NCI-H748 (cell line): ENCODE data around the gene TAF6L.
"Not testable (repeated sequence)": the region's sequence is repeated elsewhere in the genome, so short reads cannot be mapped to it uniquely, and the experiment has no call there.

Experiments
- DNase-seq: peaks from one replicate; lab custom pipeline; 2025; ENCODE audit not compliant: unreplicated experiment; lab: John Stamatoyannopoulos, UW

TAF6L gene, protein sequence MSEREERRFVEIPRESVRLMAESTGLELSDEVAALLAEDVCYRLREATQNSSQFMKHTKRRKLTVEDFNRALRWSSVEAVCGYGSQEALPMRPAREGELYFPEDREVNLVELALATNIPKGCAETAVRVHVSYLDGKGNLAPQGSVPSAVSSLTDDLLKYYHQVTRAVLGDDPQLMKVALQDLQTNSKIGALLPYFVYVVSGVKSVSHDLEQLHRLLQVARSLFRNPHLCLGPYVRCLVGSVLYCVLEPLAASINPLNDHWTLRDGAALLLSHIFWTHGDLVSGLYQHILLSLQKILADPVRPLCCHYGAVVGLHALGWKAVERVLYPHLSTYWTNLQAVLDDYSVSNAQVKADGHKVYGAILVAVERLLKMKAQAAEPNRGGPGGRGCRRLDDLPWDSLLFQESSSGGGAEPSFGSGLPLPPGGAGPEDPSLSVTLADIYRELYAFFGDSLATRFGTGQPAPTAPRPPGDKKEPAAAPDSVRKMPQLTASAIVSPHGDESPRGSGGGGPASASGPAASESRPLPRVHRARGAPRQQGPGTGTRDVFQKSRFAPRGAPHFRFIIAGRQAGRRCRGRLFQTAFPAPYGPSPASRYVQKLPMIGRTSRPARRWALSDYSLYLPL

GRCh38 chr11:62771144-62772021 lies at the start of gene TAF6L:
Gene TAF6L, plus strand, starts transcription at chr11:62771396. Its CDS starts 4,388 bp downstream, at chr11:62775784.
- peak; percentile 98 for DNase-seq

GRCh38 chr11:62721994-62722393 lies 49.2 kb upstream of the TAF6L start:
- DNase-seq: no peak

DNA sequence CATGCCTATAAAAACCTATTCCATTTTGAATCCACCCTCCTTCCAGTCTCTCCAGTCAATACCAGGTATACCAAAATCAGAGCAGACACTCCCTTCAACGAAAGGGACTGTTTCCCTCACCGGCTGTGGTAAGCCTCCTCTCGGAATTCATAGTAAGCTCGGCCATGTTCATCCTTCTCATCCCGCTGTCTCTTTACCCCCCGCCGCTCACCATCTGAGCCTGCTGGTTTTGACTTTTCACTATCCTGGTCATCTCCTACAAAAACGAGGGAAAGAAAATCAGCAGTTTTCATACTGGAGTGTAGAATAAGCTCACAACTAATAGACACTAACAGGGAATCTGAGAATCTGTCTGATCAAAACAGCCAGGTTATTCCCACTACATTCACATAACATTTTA lies 47.0 kb upstream of the TAF6L start:
- no peak for DNase-seq

GRCh38 chr11:62725646-62726045 lies 45.5 kb upstream of the TAF6L start:
- no peak for DNase-seq

DNA sequence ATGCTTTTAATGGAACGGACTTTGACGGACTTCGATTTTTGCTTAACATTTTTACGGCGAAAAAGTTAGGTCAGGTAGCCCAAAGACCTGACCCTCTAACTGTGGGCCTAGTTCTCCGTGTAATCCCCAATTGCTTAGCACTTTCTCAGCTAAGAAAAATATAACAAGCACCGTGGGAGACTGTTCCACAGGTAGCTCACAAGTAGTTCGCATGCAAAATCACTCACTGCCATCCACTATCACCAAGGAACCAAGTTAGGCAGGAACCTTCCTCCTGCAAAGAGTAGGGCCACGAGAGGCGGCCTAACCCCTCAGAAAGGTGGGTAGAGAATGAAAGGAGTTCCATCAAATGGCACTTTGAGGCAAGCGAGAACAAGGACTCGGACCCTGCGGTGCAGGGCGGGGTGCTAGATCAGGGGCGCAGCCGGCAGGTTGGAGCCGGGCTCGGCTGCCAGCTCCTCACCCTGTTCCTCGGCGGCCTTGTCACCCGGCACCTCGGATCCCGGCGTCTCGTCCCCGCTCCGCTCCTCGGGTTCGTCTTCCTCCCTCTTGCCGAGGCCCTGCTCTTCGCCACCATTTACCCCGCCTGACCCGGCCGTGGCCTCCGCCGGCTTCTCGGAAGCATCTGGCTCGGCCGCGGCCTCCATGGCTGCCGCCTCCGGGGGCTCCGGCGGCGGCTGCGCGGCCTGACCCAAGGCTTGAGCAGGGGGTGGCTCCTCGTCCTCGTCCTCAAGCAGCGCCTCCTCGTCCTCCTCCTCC lies 44.9 kb upstream of the TAF6L start:
- peak; percentile 45 for DNase-seq

DNA sequence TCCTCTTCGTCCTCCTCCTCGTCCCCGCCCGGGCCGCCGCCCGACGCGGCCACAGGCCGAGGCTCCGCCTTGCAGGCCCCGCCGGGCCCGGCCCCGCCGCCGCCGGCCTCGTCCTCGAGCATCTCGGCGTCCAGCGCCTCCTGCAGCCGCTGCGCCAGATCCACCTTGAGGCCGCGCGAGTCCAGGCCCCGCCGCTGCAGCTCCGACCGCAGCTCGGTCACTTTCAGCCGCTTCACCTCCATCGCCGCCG lies 44.4 kb upstream of the TAF6L start:
- no peak for DNase-seq

GRCh38 chr11:62727165-62727871 lies 43.9 kb upstream of the TAF6L start, which contains the start of gene HNRNPUL2:
Gene HNRNPUL2, minus strand, starts transcription at chr11:62727457. Its CDS starts 301 bp downstream, at chr11:62727156.
- DNase-seq: peak; percentile 99

DNA sequence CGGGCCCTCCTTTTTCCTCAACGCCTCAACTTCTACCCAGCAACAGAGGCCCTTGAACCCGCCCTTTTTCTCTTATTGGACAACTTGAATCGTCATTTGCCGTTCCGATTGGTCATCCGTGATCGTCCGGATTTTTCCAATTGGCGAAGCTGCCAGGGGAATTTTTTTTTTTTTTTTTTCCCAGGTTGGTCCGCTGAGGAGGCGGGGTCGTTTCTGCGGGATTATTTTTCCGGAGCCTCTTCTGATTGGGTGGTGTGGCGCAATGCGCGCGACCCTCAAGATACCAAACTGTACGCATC lies 43.4 kb upstream of the TAF6L start:
- peak; percentile 99 for DNase-seq

- DNase-seq: peak; percentile 84
These were observed 42.8 kb upstream of the TAF6L start, which contains the start of gene TTC9C for GRCh38 chr11:62728171-62728988. Gene TTC9C, plus strand, starts transcription at chr11:62728486. Its CDS starts 363 bp downstream, at chr11:62728849.

DNA sequence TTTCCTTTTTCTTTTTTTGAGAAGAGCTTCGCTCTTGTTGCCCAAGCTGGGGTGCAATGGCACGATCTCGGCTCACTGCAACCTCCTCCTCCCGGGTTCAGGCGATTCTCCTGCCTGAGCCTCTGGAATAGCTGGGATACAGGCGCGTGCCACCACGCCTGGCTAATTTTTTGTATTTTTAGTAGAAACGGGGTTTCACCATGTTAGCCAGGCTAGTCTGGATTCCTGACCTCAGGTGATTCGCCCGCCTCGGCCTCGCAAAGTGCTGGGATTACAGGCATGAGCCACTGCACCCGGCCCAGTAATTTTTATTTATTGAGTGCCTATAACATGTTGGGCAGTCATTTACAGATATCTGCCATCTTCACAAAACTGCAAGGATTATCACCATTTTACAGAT lies 41.1 kb upstream of the TAF6L start:
- not testable (repeated sequence) for DNase-seq

DNA sequence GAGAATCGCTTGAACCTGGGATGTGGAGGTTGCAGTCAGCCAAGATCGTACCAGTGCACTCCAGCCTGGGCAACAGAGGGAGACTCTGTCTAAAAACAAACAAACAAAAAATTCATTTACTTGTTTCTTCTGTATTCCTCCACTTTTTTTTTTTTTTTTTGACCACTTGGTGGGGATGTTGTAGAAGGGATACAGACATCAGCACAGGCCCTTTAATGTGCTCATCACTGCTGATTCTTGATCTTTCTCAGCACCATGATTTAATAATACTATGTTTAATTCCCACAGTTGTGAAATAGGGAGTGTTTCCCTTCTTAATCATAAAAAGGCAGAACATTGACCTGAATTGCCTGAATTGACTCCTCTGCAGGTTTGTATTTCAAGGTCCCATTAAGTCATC lies 38.4 kb upstream of the TAF6L start:
- DNase-seq: peak; percentile 16

DNA sequence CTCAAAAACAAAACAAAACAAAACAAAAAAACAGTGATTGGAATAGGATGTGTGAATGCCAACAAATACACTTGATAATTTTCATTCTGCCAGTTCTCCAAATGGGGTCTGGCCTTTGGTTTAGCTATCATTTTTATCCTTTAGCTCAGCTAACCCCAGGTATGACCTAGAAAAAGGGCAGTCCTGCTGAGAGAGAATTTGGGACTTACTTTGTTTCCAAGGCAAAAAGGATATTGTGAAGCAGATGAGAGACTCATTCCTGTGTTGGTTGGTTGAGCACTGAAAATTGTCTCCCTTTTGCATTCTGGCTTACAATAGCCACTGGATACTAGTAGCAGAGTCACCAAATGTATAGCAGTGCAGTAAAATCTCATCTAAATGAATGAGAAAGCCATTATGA lies 34.0 kb upstream of the TAF6L start:
- no peak for DNase-seq

DNA sequence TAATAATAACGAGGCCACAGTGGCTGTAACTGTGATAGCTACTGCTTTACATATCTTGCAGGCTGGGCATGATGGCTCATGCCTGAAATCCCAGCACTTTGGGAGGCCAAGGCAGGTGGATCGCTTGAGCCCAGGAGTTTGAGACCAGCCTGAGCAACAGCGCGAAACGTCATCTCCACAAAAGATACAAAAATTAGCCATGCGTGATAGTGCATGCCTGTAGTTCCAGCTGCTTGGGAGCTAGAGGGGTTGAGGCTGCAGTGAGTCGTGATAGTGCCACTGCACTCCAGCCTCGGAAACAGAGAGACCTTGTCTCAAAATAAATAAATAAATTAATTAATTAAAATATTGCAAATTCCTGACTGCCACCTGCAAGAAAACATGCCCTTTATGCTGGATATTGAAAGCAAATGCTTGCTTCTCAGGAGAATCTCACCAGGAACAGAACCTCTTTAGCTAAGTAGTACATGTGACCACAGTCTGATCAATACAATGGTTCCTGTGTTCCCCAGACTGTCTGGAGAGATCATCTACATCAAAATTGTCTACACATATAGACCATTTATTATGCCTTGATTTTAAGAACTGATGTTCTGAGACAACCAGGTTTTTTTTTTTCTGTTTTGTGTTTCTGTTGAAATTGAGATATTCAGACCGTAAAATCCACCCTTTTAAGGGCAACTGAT lies 23.6 kb upstream of the TAF6L start:
- DNase-seq: no peak

DNA sequence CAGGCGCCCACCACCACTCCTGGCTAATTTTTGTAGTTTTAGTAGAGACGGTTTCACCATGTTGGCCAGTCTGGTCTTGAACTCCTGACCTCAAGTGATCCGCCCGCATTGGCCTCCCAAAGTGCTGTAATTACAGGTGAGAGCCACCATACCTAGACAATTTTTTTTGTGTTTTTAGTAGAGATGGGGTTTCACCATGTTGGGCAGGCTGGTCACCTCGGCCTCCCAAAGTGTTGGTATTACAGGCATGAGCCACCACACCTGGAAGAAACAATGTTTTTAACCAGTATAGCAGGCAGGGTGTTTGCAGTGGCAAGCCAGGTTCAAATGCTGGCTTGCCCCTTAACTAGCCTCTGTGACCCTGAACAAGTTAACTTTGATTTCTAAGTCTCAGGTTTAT lies 21.3 kb upstream of the TAF6L start:
- not testable (repeated sequence) for DNase-seq

GRCh38 chr11:62752177-62752785 lies 18.9 kb upstream of the TAF6L start:
- no peak for DNase-seq

DNA sequence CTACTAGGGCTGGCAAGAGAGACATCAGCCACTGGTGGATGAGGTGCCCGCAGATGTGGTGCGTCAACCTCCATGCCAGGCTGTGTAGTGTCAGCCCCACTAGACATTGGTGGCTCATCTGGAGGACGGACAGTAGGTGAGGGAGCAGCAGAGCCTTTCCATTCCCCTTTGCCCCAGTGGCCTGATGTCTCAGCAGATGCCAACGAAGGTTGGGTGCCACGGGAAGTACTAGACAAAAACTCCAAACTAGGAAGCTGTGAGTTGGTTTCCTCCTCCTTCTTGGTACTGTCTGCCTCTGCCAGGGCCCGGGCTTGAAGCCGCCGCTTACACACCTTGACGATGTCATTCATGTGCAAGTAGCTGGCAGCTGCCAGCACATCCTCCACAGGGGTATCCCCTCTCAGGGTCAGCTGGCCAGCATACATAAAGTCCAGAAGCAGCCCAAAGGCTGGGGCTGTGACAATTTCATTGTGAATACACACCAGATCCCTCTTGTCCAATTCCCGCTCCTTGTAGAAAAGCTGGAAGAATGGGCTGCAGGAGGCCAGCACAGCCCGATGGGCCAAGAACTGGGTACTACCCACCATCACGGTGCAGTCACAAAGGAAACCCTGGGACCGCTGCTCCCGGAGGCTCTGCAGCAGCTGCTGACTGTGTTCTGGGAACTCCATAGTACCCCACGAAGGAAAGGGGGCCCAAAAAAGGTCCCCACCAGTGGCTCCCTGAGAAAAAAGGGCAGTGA lies 18.0 kb upstream of the TAF6L start:
- DNase-seq: no peak

GRCh38 chr11:62753736-62754603 lies 17.2 kb upstream of the TAF6L start, which contains the start of gene ZBTB3:
Gene ZBTB3, minus strand, starts transcription at chr11:62754160. Its CDS starts 496 bp downstream, at chr11:62753664.
- DNase-seq: peak; percentile 99
